Endothelial cell of umbilical vein (primary cell): ENCODE results near the gene LRP3.

ENCODE experiments used
- POLR2A ChIP-seq: IDR thresholded peaks from 2 replicates; pipeline ENCODE4 v1.6.1; 2012; ENCODE audit warnings: low read depth, mild to moderate bottlenecking, control low read depth, low read length
- TF ChIP-seq, protein P1 (sequence below): IDR thresholded peaks from 2 replicates; pipeline ENCODE4 v1.6.1; 2011; ENCODE audit not compliant: insufficient read depth, insufficient read length
- TF ChIP-seq, protein P2 (sequence below), 2 donors: IDR thresholded peaks; 1 replicate in 1 of 2; 2 replicates in 1 of 2; pipeline ENCODE4 v1.5.1; 2011; ENCODE audit warnings: low read length in 2 of 2, mild to moderate bottlenecking in 2 of 2, moderate library complexity in 2 of 2, control low read depth in 1 of 2, inconsistent platforms in 1 of 2, low read depth in 1 of 2; ENCODE audit not compliant: insufficient read depth in 1 of 2; ENCODE audit errors: extremely low read depth in 1 of 2

DNA sequence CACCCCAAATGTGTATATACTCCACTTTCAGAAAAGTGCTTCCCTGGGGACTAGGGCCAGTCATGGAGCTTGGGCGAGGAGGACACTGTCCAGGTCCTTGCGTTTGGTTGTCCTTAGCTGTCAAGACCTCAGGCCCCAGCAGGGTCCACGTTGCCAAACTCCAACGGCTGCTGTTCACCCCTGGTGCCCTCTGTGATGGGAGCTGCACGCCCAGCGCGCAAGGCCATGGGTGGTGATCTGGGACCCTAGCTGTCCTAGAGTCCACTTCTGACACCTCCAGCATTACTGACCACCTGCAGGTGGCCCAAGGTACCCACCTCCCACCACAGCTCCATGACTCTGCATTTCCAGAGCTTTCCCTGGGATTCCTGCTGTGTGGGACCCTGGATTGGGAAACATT is 4.0 kb downstream of the LRP3 start:
- no peak for TF ChIP-seq POLR2A
- TF ChIP-seq, protein P1, sequence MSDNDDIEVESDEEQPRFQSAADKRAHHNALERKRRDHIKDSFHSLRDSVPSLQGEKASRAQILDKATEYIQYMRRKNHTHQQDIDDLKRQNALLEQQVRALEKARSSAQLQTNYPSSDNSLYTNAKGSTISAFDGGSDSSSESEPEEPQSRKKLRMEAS: no peak
- TF ChIP-seq, protein P2, sequence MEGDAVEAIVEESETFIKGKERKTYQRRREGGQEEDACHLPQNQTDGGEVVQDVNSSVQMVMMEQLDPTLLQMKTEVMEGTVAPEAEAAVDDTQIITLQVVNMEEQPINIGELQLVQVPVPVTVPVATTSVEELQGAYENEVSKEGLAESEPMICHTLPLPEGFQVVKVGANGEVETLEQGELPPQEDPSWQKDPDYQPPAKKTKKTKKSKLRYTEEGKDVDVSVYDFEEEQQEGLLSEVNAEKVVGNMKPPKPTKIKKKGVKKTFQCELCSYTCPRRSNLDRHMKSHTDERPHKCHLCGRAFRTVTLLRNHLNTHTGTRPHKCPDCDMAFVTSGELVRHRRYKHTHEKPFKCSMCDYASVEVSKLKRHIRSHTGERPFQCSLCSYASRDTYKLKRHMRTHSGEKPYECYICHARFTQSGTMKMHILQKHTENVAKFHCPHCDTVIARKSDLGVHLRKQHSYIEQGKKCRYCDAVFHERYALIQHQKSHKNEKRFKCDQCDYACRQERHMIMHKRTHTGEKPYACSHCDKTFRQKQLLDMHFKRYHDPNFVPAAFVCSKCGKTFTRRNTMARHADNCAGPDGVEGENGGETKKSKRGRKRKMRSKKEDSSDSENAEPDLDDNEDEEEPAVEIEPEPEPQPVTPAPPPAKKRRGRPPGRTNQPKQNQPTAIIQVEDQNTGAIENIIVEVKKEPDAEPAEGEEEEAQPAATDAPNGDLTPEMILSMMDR (IDR thresholded peaks at IDR 0.05; ENCODE audit: extremely low read depth in 1 of 2, insufficient read depth in 1 of 2, low read depth in 1 of 2, low read length in 2 of 2): no peak
